NCI-H1694 (cell line): ENCODE results near the gene CHI3L2.

Experiments
- DNase-seq: peaks from one replicate; lab custom pipeline; 2025; lab: John Stamatoyannopoulos, UW

Gene CHI3L2

GRCh38 chr1:111227434-111227833 lies at the start of gene CHI3L2:
Gene CHI3L2 (plus strand): TSS chr1:111227713. CDS start chr1:111227730, 17 bp downstream.
- no peak for DNase-seq

GRCh38 chr1:111179968-111180533 lies 47.5 kb upstream of the CHI3L2 start:
- DNase-seq: no peak

GRCh38 chr1:111182052-111182451 lies 45.5 kb upstream of the CHI3L2 start:
- no peak for DNase-seq

- DNase-seq: no peak
These were observed 44.0 kb upstream of the CHI3L2 start for GRCh38 chr1:111183308-111184069.

GRCh38 chr1:111184663-111185062 lies 42.9 kb upstream of the CHI3L2 start:
- no peak for DNase-seq

- no peak for DNase-seq
These were observed 36.5 kb upstream of the CHI3L2 start for GRCh38 chr1:111190931-111191451.

GRCh38 chr1:111191496-111191895 lies 36.0 kb upstream of the CHI3L2 start:
- no peak for DNase-seq

- no peak for DNase-seq
These were observed 35.4 kb upstream of the CHI3L2 start for GRCh38 chr1:111192074-111192473.

- no peak for DNase-seq
These were observed 34.6 kb upstream of the CHI3L2 start for GRCh38 chr1:111192658-111193519.

GRCh38 chr1:111193712-111194480 lies 33.6 kb upstream of the CHI3L2 start:
- no peak for DNase-seq

GRCh38 chr1:111195002-111195684 lies 32.4 kb upstream of the CHI3L2 start:
- no peak for DNase-seq

GRCh38 chr1:111196213-111196612 lies 31.3 kb upstream of the CHI3L2 start:
- DNase-seq: no peak

GRCh38 chr1:111197598-111198284 lies 29.8 kb upstream of the CHI3L2 start:
- no peak for DNase-seq

- no peak for DNase-seq
These were observed 28.7 kb upstream of the CHI3L2 start for GRCh38 chr1:111198836-111199235.

GRCh38 chr1:111199329-111199728 lies 28.2 kb upstream of the CHI3L2 start:
- DNase-seq: no peak

GRCh38 chr1:111199881-111200801 lies 27.4 kb upstream of the CHI3L2 start, which contains the start of gene DENND2D:
Gene DENND2D (minus strand): TSS chr1:111200646. CDS start chr1:111200459, 187 bp downstream.
- DNase-seq: no peak

GRCh38 chr1:111200802-111201161 lies 26.7 kb upstream of the CHI3L2 start:
- DNase-seq: no peak

GRCh38 chr1:111201275-111202090 lies 26.0 kb upstream of the CHI3L2 start:
- DNase-seq: no peak

GRCh38 chr1:111202366-111202706 lies 25.2 kb upstream of the CHI3L2 start:
- no peak for DNase-seq
